Fibroblast of villous mesenchyme (primary cell): ENCODE data around the gene DKK3. TPM values are rescaled to one million over a fixed set of nuclear protein-coding genes. Genes with fewer than 3 reads are reported as not detected.

Source experiments
- DNase-seq: peaks from one replicate; pipeline ENCODE4 v3.0.0-alpha.2; 2010; ENCODE audit warnings: low read depth
- H3K4me3 ChIP-seq: 2 replicates; pipeline ENCODE4 v1.5.1; 2011; ENCODE audit warnings: low read depth, mild to moderate bottlenecking, low read length
- total RNA-seq: library from RNA; depleted of rRNA; stranded (reverse); fragments of >200 nt; gene quantifications from 2 replicates; pipeline ENCODE4 v1.2.3, GENCODE V29; 2012
- TF ChIP-seq, protein P1 (sequence below): IDR thresholded peaks from 2 replicates; pipeline ENCODE4 v1.5.1; 2012; ENCODE audit warnings: low read depth, mild to moderate bottlenecking, low read length; ENCODE audit not compliant: insufficient read depth

The DKK3 gene
- total RNA-seq, 1 donor, result 338 TPM

DNA sequence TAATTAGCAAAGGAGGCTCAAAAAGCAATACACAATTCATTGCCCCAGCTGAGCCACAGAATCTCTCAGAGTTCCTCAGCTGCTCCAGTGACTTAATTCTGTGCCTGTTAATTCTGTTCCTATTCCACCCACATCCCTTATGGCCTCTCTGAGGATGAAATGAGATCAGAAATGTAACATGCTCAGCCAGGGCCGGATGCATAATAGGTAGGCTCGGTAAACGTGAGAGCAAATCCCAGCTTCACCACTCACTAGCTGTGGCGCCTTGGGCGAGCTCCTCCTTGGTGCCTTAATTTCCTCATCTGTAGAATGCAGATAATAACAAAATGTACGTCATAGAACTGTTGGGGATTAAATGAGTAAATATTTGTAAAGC, 42.8 kb upstream of the DKK3 start:
- H3K4me3 ChIP-seq, result no peak overlapping the region
- DNase-seq, result no peak
- TF ChIP-seq, protein P1, sequence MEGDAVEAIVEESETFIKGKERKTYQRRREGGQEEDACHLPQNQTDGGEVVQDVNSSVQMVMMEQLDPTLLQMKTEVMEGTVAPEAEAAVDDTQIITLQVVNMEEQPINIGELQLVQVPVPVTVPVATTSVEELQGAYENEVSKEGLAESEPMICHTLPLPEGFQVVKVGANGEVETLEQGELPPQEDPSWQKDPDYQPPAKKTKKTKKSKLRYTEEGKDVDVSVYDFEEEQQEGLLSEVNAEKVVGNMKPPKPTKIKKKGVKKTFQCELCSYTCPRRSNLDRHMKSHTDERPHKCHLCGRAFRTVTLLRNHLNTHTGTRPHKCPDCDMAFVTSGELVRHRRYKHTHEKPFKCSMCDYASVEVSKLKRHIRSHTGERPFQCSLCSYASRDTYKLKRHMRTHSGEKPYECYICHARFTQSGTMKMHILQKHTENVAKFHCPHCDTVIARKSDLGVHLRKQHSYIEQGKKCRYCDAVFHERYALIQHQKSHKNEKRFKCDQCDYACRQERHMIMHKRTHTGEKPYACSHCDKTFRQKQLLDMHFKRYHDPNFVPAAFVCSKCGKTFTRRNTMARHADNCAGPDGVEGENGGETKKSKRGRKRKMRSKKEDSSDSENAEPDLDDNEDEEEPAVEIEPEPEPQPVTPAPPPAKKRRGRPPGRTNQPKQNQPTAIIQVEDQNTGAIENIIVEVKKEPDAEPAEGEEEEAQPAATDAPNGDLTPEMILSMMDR, result no peak

DNA sequence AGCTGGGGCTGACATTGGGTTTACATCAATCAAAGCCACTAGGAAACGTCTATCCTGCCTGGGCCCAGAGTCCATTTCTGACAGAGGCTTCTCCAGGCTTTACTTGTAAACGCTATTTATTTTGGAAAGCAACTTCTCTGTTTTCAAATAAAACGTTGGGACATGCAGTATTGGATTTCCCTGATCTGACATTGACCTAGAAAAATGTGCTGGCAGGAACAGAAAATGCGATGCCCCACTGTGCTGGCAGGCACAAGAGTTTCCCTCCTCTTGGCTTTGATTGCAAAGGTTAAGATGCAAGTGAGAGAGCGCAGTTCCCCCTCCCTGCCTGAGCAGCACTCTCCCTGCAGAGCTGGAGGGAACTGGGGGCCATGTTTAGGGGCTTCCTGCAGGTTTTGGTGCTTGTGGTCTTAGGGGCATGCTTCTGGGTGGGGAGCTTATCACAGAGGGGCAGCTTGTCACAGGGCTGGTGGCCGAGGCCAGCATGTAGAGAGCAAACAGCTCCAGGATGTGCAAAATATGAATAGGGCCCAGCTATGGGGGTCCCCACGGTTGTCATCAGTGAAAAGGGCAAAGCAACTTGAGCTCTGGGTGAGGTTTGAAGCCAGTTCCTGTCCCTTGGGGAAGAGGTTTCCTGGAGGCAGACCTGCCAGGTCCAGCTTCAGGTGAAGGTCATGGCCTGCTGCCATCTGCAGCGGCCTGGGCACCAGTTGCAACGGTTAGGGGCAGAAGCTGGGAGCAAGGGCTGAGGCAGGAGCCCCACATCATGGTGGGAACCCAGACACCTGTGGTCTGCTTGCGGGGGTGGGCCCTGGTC, 42.3 kb upstream of the DKK3 start:
- H3K4me3 ChIP-seq, result no peak overlapping the region
- DNase-seq, result no peak
- TF ChIP-seq, protein P1, result no peak

DNA sequence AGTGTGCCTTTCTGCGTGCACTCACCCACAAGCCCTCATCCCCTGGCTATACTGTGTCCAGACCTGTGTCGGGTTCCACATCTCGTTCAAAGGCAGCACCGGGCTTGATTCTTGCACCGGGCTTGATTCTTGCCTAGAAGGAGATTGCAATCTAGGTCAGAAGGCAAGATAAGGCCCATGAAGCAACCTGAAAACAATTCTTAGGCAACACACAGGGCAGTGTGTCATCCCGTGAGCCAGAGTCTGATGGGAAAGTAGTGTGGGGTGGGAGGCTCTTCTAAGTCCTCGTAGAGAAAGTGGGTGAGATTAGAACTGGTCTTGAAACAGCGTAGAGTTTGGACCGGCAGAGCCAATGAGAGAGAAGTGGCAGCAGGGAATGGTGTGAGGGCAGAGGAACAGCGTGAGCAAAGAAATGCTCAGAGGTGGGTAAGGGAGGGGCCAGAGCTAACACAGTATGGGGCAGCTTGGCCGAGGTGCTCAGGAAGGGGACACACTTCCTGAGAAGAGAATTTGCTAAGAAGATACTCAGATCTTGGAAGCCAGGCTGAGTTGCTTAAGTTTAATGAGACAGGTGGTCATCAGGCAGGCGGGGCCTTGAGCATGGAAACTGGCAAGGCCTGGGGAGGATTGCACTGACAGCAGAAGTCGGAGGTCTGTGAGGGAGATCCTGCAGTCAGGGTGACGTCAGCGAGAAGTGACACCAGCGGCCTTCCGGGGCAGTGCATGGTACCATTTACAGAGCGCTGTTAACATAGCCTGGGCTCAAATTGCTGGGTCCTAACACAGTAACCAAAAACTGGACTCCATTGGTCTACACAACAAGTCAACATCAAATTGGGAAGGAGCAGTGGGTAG, 40.7 kb upstream of the DKK3 start:
- TF ChIP-seq, protein P1, result no peak
- DNase-seq, result peak; percentile 74

DNA sequence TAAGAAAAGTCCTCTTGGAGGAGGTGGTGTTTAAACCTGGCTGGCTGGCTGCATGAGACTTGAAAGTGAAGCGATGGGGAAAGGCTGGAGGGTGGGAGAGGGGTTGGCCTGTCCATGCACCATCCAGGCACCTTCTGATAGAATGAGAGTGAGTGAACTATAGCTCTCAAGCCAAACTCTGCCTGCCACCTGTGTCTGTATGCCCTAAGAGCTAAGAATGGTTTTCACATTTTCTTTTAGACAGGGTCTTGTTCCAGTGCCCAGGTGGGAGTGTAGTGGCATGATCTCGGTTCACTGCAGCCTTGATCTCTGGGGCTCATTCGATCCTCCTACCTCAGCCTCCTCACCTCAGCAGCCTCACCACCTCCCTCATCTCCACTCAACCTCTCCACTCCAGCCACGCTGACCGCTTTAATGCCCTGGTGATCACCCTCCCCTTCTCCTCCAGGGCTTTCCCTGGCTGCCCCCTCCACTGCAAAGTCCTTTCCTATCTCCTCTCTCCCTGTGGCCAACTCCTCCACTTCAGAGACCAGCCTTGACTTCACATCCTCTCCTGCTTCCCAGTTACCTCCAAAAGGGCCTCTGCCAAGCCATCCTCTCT, 38.3 kb upstream of the DKK3 start:
- no peak for DNase-seq
- no peak overlapping the region for H3K4me3 ChIP-seq
- TF ChIP-seq, protein P1, result no peak

More for the DNA sequence above, 40.7 kb upstream of the DKK3 start:
- no peak overlapping the region for H3K4me3 ChIP-seq

DNA sequence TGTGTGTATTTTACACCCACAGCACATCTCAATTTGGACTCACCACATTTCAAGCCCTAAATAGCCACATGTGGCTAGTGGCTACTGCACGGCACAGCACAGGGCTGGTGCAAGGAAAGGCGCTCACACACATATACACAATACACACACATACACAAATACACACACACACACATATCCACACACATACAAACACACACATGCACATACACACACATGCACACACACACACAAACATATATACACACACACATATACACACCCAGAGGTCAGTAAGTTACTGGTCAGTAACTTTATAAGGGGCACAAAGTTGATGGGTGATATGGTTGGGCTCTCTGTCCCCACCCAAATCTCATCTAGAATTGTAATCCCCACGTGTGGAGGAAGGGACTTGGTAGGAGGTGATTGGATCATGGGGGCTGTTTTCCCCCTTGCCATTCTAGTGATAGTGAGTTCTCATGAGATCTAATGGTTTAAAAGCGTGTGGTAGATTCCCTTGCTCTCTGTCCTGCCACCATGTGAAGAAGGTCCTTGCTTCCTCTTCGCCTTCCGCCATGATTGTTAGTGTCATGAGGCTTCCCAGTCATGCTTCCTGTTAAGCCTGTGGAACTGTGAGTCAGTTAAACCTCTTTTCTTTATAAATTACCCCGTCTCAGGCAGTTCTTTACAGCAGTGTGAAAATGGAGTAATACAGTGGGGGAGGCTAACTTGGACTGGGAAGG, 37.6 kb upstream of the DKK3 start:
- TF ChIP-seq, protein P1, result no peak
- H3K4me3 ChIP-seq, result no peak overlapping the region
- DNase-seq, result no peak

DNA sequence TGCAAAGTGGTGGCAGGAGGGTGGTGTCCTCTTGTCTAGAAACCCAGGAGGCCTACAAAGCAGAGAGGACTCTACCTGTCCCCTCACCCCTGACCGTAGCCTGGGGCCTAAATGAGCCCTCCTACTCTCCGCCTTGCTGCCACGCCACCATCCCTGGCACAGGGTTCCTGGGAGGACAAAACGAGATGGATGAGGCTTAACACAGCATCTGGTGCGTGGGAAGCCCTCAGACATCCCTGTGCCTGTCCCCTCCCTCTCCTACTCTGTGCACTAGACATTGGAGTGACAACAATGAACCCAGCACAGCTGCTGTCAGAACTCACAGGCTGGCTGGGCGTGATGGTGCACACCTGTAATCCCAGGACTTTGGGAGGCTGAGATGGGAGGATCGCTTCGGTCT, 36.4 kb upstream of the DKK3 start:
- DNase-seq, result no peak
- no peak overlapping the region for H3K4me3 ChIP-seq
- TF ChIP-seq, protein P1, result no peak
